GM12878 (cell line): ENCODE data around the gene ST3GAL5. TPM values are rescaled to one million over a fixed set of nuclear protein-coding genes. Genes with fewer than 3 reads are reported as not detected.

Experiments used
- ATF7 ChIP-seq: fragments of 450-650 bp; IDR thresholded peaks from 2 replicates; pipeline ENCODE4 v1.6.1; 2016; ENCODE audit warnings: low read depth, mild to moderate bottlenecking
- BACH1 ChIP-seq: fragments of 450-650 bp; IDR thresholded peaks from 2 replicates; pipeline ENCODE4 v1.6.1; 2017; ENCODE audit warnings: mild to moderate bottlenecking, borderline replicate concordance
- BHLHE40 ChIP-seq, 2 experiments: fragments of 450-650 bp in 1 of 2; IDR thresholded peaks; 2 replicates each; pipeline ENCODE4 v1.6.1; 2011 to 2017; ENCODE audit warnings: low read depth in 2 of 2, borderline replicate concordance in 1 of 2, improper control_type of control experiment in 1 of 2, low read length in 1 of 2, mild to moderate bottlenecking in 1 of 2
- CBFB ChIP-seq: IDR thresholded peaks from 2 replicates; pipeline ENCODE4 v1.6.1; 2016; ENCODE audit warnings: antibody characterized with exemption, low read depth
- CBX3 ChIP-seq: fragments of 200-600 bp; sonication (generic); IDR thresholded peaks from 2 replicates; pipeline ENCODE4 v1.6.1; 2016; ENCODE audit warnings: low read depth, borderline replicate concordance
- FOXM1 ChIP-seq: IDR thresholded peaks from 2 replicates; pipeline ENCODE4 v1.6.1; 2012; ENCODE audit warnings: low read depth, mild to moderate bottlenecking, inconsistent platforms, low read length, moderate library complexity
- HDAC6 ChIP-seq: fragments of 200-600 bp; sonication (generic); IDR thresholded peaks from one replicate; pipeline ENCODE4 v1.8.0; 2017; ENCODE audit warnings: antibody characterized with exemption; ENCODE audit not compliant: unreplicated experiment
- LARP7 ChIP-seq: fragments of 450-650 bp; IDR thresholded peaks from 2 replicates; pipeline ENCODE4 v1.6.1; 2017; ENCODE audit warnings: mild to moderate bottlenecking
- MEF2A ChIP-seq: IDR thresholded peaks from 2 replicates; pipeline ENCODE4 v1.6.1; 2011; ENCODE audit warnings: low read depth, mild to moderate bottlenecking, low read length, moderate library complexity; ENCODE audit not compliant: insufficient read depth
- NFYB ChIP-seq: IDR thresholded peaks from 2 replicates; pipeline ENCODE4 v1.6.1; 2011; ENCODE audit warnings: low read depth, mild to moderate bottlenecking, low read length, improper control_type of control experiment, moderate library complexity; ENCODE audit not compliant: insufficient read depth
- NR2C1 ChIP-seq: fragments of 450-650 bp; IDR thresholded peaks from 2 replicates; pipeline ENCODE4 v1.6.1; 2017; ENCODE audit warnings: antibody characterized with exemption, mild to moderate bottlenecking, moderate library complexity
- NR2C2 ChIP-seq: IDR thresholded peaks from 2 replicates; pipeline ENCODE4 v1.6.1; 2011; ENCODE audit warnings: borderline replicate concordance, low read depth; ENCODE audit not compliant: control insufficient read depth, insufficient read length
- NR2F1 ChIP-seq: fragments of 450-650 bp; conservative IDR thresholded peaks from 2 replicates; pipeline ENCODE4 v1.6.1; 2017; ENCODE audit warnings: mild to moderate bottlenecking
- RELA ChIP-seq: fragments of 450-650 bp; IDR thresholded peaks from 2 replicates; pipeline ENCODE4 v1.8.0; 2014; ENCODE audit warnings: borderline replicate concordance; ENCODE audit not compliant: partially characterized antibody
- SIX5 ChIP-seq: IDR thresholded peaks from 2 replicates; pipeline ENCODE4 v1.6.1; 2011; ENCODE audit warnings: mild to moderate bottlenecking, low read depth, low read length, moderate library complexity; ENCODE audit not compliant: severe bottlenecking
- SMARCA5 ChIP-seq: fragments of 450-650 bp; IDR thresholded peaks from 2 replicates; pipeline ENCODE4 v1.6.1; 2017; ENCODE audit warnings: mild to moderate bottlenecking
- SP1 ChIP-seq: IDR thresholded peaks from one replicate; pipeline ENCODE4 v1.6.1; 2011; ENCODE audit warnings: low read depth, low read length
- STAT1 ChIP-seq: fragments of 450-650 bp; conservative IDR thresholded peaks from 2 replicates; pipeline ENCODE4 v1.6.1; 2014; ENCODE audit warnings: antibody characterized with exemption, mild to moderate bottlenecking
- TBL1XR1 ChIP-seq: IDR thresholded peaks from 2 replicates; pipeline ENCODE4 v1.6.1; 2012; ENCODE audit warnings: low read depth, low read length, improper control_type of control experiment
- ZSCAN29 ChIP-seq: fragments of 450-650 bp; IDR thresholded peaks from 2 replicates; pipeline ENCODE4 v1.6.1; 2017; ENCODE audit warnings: mild to moderate bottlenecking, moderate library complexity
- polyA plus RNA-seq, 11 experiments: library from polyadenylated mRNA; depleted of rRNA in 4 of 11; unstranded in 6 of 11; stranded (reverse) in 5 of 11; fragments of >200 nt; fragmentation: Nextera tagmentation in 4 of 11; fragmentation: Illumina TruSeq in 1 of 11; extraction: Ambion mirVana in 4 of 11; extraction: Trizol in 1 of 11; gene quantifications; 1 replicate in 1 of 11; 2 replicates in 10 of 11; pipeline versions ENCODE4 v1.2.1 to v1.2.3, GENCODE V29; 2011 to 2016; ENCODE audit warnings: inconsistent platforms in 2 of 11, missing spikeins in 2 of 11, low read depth in 1 of 11
- total RNA-seq, 4 experiments: library from RNA; depleted of rRNA in 3 of 4; stranded (reverse); fragments of >200 nt in 3 of 4; fragmentation: Illumina TruSeq in 1 of 4; extraction: Trizol in 1 of 4; gene quantifications; 2 replicates each; pipeline versions ENCODE4 v1.2.1 to v1.2.3, GENCODE V29; 2013 to 2021
- TF ChIP-seq, protein P1 (sequence below): fragments of 450-650 bp; IDR thresholded peaks from 2 replicates; pipeline ENCODE4 v1.6.1; 2016; ENCODE audit warnings: mild to moderate bottlenecking
- TF ChIP-seq, protein P2 (sequence below): fragments of 450-650 bp; IDR thresholded peaks from 2 replicates; pipeline ENCODE4 v1.6.1; 2016; ENCODE audit warnings: mild to moderate bottlenecking, moderate library complexity, borderline replicate concordance
- TF ChIP-seq, protein P3 (sequence below), 3 experiments: IDR thresholded peaks in 2 of 3; conservative IDR thresholded peaks in 1 of 3; 2 replicates each; pipeline ENCODE4 v1.5.1; 2011; ENCODE audit warnings: low read depth in 3 of 3, low read length in 3 of 3, mild to moderate bottlenecking in 3 of 3, control low read depth in 2 of 3, moderate library complexity in 2 of 3, inconsistent platforms in 1 of 3, mixed read lengths in 1 of 3; ENCODE audit not compliant: control insufficient read depth in 2 of 3, insufficient read depth in 1 of 3; ENCODE audit errors: extremely low read depth in 1 of 3

The ST3GAL5 gene
- total and polyA plus RNA-seq, 10 of the 15 experiments (the other 5 are each of a cell fraction or from before 2014, with no cell fraction given) = 5.2 to 60.9 (median 10.2) TPM

DNA sequence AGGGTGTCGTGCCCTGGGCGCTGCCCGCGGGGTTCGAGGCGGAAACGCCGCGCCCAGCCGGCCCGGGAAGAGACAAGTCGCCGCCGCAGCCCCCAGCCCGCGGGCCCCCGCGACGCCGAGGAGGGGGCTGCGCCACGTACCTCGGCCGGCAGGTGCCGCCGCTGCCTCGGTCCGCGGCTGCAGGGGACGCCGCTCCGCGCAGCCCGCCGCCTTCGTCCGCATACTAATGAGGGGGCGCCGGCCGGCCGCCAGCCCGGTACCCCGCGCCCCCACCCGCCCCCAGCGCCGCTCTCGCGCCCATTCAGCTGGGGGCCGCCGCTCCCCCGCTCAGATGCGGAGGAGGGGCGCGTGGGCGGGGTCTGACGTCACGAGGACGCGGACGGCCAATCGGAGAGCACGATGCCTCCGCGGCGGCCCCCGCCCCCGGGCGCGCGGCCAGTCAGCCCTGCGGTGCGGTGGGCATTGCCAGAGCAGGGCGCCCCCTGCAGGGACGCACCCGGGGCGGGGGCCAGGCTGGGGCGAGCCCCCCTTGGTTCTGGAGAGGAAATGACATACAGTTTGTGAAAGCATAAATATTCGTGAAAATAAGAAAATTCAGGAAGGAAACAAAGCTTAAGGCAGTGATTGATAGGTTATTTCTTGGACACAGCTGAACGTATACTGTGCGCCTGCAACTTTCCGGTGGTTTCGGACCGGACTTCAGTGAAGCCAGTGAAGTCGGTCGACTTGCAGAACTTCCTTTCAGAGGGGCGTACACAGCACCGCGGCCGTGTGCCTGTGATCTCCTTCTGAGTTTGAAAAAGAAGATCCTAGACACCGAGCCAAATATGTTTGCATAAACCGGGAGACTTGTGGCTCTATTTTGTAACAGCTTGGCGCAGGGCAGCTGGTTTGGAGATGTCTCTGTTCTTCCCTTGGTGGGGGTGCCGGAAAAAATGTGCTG is at the start of gene ST3GAL5 (continued):
- peak; percentile 81 for TF ChIP-seq SP1
- TF ChIP-seq FOXM1 = peak; percentile 65
- no peak for TF ChIP-seq NR2C1
- TF ChIP-seq ZSCAN29 = 0 out of 2 replicates have a peak, but pooled peaks have one; percentile 27
- peak in 1 of 2 experiments; percentile 80; a peak in 2 of 4 replicates for TF ChIP-seq BHLHE40 (IDR thresholded peaks at IDR 0.05; ENCODE audit: borderline replicate concordance in 1 of 2, low read depth in 2 of 2, low read length in 1 of 2)
- TF ChIP-seq BACH1 = peak; percentile 79; the same call in 1 of the 2 replicates
- TF ChIP-seq SMARCA5 = peak; percentile 89
- TF ChIP-seq NR2F1 = peak; percentile 58
- peak; percentile 56 for TF ChIP-seq CBFB
- TF ChIP-seq HDAC6 = no peak
- TF ChIP-seq ATF7 = peak; percentile 82
- TF ChIP-seq, protein P1, sequence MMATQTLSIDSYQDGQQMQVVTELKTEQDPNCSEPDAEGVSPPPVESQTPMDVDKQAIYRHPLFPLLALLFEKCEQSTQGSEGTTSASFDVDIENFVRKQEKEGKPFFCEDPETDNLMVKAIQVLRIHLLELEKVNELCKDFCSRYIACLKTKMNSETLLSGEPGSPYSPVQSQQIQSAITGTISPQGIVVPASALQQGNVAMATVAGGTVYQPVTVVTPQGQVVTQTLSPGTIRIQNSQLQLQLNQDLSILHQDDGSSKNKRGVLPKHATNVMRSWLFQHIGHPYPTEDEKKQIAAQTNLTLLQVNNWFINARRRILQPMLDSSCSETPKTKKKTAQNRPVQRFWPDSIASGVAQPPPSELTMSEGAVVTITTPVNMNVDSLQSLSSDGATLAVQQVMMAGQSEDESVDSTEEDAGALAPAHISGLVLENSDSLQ = peak; percentile 90
- TF ChIP-seq, protein P2, sequence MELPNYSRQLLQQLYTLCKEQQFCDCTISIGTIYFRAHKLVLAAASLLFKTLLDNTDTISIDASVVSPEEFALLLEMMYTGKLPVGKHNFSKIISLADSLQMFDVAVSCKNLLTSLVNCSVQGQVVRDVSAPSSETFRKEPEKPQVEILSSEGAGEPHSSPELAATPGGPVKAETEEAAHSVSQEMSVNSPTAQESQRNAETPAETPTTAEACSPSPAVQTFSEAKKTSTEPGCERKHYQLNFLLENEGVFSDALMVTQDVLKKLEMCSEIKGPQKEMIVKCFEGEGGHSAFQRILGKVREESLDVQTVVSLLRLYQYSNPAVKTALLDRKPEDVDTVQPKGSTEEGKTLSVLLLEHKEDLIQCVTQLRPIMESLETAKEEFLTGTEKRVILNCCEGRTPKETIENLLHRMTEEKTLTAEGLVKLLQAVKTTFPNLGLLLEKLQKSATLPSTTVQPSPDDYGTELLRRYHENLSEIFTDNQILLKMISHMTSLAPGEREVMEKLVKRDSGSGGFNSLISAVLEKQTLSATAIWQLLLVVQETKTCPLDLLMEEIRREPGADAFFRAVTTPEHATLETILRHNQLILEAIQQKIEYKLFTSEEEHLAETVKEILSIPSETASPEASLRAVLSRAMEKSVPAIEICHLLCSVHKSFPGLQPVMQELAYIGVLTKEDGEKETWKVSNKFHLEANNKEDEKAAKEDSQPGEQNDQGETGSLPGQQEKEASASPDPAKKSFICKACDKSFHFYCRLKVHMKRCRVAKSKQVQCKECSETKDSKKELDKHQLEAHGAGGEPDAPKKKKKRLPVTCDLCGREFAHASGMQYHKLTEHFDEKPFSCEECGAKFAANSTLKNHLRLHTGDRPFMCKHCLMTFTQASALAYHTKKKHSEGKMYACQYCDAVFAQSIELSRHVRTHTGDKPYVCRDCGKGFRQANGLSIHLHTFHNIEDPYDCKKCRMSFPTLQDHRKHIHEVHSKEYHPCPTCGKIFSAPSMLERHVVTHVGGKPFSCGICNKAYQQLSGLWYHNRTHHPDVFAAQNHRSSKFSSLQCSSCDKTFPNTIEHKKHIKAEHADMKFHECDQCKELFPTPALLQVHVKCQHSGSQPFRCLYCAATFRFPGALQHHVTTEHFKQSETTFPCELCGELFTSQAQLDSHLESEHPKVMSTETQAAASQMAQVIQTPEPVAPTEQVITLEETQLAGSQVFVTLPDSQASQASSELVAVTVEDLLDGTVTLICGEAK = peak; percentile 57; the same call in 1 of the 2 replicates
- TF ChIP-seq RELA = peak; percentile 47
- TF ChIP-seq NR2C2 = no peak
- TF ChIP-seq, protein P3, sequence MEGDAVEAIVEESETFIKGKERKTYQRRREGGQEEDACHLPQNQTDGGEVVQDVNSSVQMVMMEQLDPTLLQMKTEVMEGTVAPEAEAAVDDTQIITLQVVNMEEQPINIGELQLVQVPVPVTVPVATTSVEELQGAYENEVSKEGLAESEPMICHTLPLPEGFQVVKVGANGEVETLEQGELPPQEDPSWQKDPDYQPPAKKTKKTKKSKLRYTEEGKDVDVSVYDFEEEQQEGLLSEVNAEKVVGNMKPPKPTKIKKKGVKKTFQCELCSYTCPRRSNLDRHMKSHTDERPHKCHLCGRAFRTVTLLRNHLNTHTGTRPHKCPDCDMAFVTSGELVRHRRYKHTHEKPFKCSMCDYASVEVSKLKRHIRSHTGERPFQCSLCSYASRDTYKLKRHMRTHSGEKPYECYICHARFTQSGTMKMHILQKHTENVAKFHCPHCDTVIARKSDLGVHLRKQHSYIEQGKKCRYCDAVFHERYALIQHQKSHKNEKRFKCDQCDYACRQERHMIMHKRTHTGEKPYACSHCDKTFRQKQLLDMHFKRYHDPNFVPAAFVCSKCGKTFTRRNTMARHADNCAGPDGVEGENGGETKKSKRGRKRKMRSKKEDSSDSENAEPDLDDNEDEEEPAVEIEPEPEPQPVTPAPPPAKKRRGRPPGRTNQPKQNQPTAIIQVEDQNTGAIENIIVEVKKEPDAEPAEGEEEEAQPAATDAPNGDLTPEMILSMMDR (IDR thresholded peaks at IDR 0.05 in 2 of 3, conservative IDR thresholded peaks at IDR 0.05 in 1 of 3; ENCODE audit: control insufficient read depth in 2 of 3, extremely low read depth in 1 of 3, insufficient read depth in 1 of 3, low read depth in 3 of 3, low read length in 3 of 3) = peak; percentile 79 to 84 (median 81)
- TF ChIP-seq MEF2A = 0 out of 2 replicates have a peak, but pooled peaks have one; percentile 27
- peak; percentile 51; the same call in 1 of the 2 replicates for TF ChIP-seq TBL1XR1
- peak; percentile 32; the same call in 1 of the 2 replicates for TF ChIP-seq NFYB
- TF ChIP-seq CBX3 = no peak
- TF ChIP-seq LARP7 = peak; percentile 65
- TF ChIP-seq SIX5 = no peak
- TF ChIP-seq STAT1 = 0 out of 2 replicates have a peak, but pooled peaks have one; percentile 23
